ENCODE results near the gene KCND2.

KCND2 gene

GRCh38 chr7:120402801-120403200 lies 129.8 kb downstream of the KCND2 start:
- no peak overlapping the region for H3K4me3 ChIP-seq (ENCODE audit: low read depth, low read length)
- no peak for DNase-seq (ENCODE audit: low read depth)
- no peak for TF ChIP-seq MYC (IDR thresholded peaks at IDR 0.05; ENCODE audit: low read depth, low read length)
- TF ChIP-seq POLR2A (IDR thresholded peaks at IDR 0.05; ENCODE audit: extremely low read depth, insufficient read length): no peak
- TF ChIP-seq MAX (IDR thresholded peaks at IDR 0.05; ENCODE audit: low read depth, low read length): no peak
- no peak for TF ChIP-seq CTCF (IDR thresholded peaks at IDR 0.05; ENCODE audit: low read depth, low read length)

- no peak for DNase-seq (ENCODE audit: low read depth)
- H3K4me3 ChIP-seq (ENCODE audit: low read depth, low read length): no peak overlapping the region
- TF ChIP-seq POLR2A (IDR thresholded peaks at IDR 0.05; ENCODE audit: extremely low read depth, insufficient read length) (no peak), MYC (IDR thresholded peaks at IDR 0.05; ENCODE audit: low read depth, low read length) (no peak), CTCF (IDR thresholded peaks at IDR 0.05; ENCODE audit: low read depth, low read length) (no peak), MAX (IDR thresholded peaks at IDR 0.05; ENCODE audit: low read depth, low read length) (no peak)
Measured at GRCh38 chr7:120404042-120404441, 131.1 kb downstream of the KCND2 start.

- DNase-seq (ENCODE audit: low read depth): no peak
- no peak overlapping the region for H3K4me3 ChIP-seq (ENCODE audit: low read depth, low read length)
- no peak for TF ChIP-seq CTCF (IDR thresholded peaks at IDR 0.05; ENCODE audit: low read depth, low read length)
- TF ChIP-seq MAX (IDR thresholded peaks at IDR 0.05; ENCODE audit: low read depth, low read length): no peak
- TF ChIP-seq POLR2A (IDR thresholded peaks at IDR 0.05; ENCODE audit: extremely low read depth, insufficient read length): no peak
- no peak for TF ChIP-seq MYC (IDR thresholded peaks at IDR 0.05; ENCODE audit: low read depth, low read length)
Measured at GRCh38 chr7:120405652-120406051, 132.7 kb downstream of the KCND2 start.

- no peak for DNase-seq (ENCODE audit: low read depth)
- H3K4me3 ChIP-seq (ENCODE audit: low read depth, low read length): no peak overlapping the region
- TF ChIP-seq POLR2A (IDR thresholded peaks at IDR 0.05; ENCODE audit: extremely low read depth, insufficient read length) (no peak), CTCF (IDR thresholded peaks at IDR 0.05; ENCODE audit: low read depth, low read length) (no peak), MAX (IDR thresholded peaks at IDR 0.05; ENCODE audit: low read depth, low read length) (no peak), MYC (IDR thresholded peaks at IDR 0.05; ENCODE audit: low read depth, low read length) (no peak)
Measured at GRCh38 chr7:120407010-120407409, 134.0 kb downstream of the KCND2 start.

GRCh38 chr7:120412139-120413050 lies 139.4 kb downstream of the KCND2 start:
- H3K4me3 ChIP-seq (ENCODE audit: low read depth, low read length): no peak overlapping the region
- TF ChIP-seq MAX (IDR thresholded peaks at IDR 0.05; ENCODE audit: low read depth, low read length) (no peak), POLR2A (IDR thresholded peaks at IDR 0.05; ENCODE audit: extremely low read depth, insufficient read length) (no peak), CTCF (IDR thresholded peaks at IDR 0.05; ENCODE audit: low read depth, low read length) (no peak), MYC (IDR thresholded peaks at IDR 0.05; ENCODE audit: low read depth, low read length) (no peak)

More at GRCh38 chr7:120412139-120413050, 139.4 kb downstream of the KCND2 start:
- no peak for DNase-seq (ENCODE audit: low read depth)

Measured in NB4 (cell line).